Stimulated activated CD4-positive, alpha-beta T cell treated with anti-CD3 and anti-CD28 coated beads, Interleukin-1b, Interleukin-23, amount 100 ng/mL, for 48 hours (primary cell): ENCODE results near the gene LRMDA.

Source experiments
- DNase-seq: peaks from one replicate; pipeline ENCODE4 v3.0.0-alpha.2; 2020

The LRMDA gene

GRCh38 chr10:76302481-76302880, 871.1 kb downstream of the LRMDA start:
- DNase-seq: no peak

- no peak for DNase-seq
Observed at GRCh38 chr10:76302961-76303630, 871.7 kb downstream of the LRMDA start.

GRCh38 chr10:76303682-76304316, 872.4 kb downstream of the LRMDA start:
- DNase-seq: peak; percentile 26

- no peak for DNase-seq
Observed at GRCh38 chr10:76305930-76306615, 874.6 kb downstream of the LRMDA start.

GRCh38 chr10:76306856-76307255, 875.4 kb downstream of the LRMDA start:
- DNase-seq: no peak

GRCh38 chr10:76309070-76309469, 877.6 kb downstream of the LRMDA start:
- no peak for DNase-seq

GRCh38 chr10:76309741-76310587, 878.5 kb downstream of the LRMDA start:
- no peak for DNase-seq

- no peak for DNase-seq
Observed at GRCh38 chr10:76310588-76311080, 879.2 kb downstream of the LRMDA start.

- no peak for DNase-seq
Observed at GRCh38 chr10:76311752-76312636, 880.6 kb downstream of the LRMDA start.

GRCh38 chr10:76315240-76315639, 883.8 kb downstream of the LRMDA start:
- no peak for DNase-seq

- no peak for DNase-seq
Observed at GRCh38 chr10:76316234-76316633, 884.8 kb downstream of the LRMDA start.

- DNase-seq: no peak
Observed at GRCh38 chr10:76317078-76317477, 885.7 kb downstream of the LRMDA start.

GRCh38 chr10:76318211-76318610, 886.8 kb downstream of the LRMDA start:
- no peak for DNase-seq

- no peak for DNase-seq
Observed at GRCh38 chr10:76319661-76320060, 888.2 kb downstream of the LRMDA start.

- no peak for DNase-seq
Observed at GRCh38 chr10:76324283-76324682, 892.9 kb downstream of the LRMDA start.

- no peak for DNase-seq
Observed at GRCh38 chr10:76327441-76327840, 896.0 kb downstream of the LRMDA start.

- no peak for DNase-seq
Observed at GRCh38 chr10:76328348-76328747, 896.9 kb downstream of the LRMDA start.

GRCh38 chr10:76329891-76330575, 898.6 kb downstream of the LRMDA start:
- no peak for DNase-seq

GRCh38 chr10:76331742-76332141, 900.3 kb downstream of the LRMDA start:
- DNase-seq: no peak

- no peak for DNase-seq
Observed at GRCh38 chr10:76333326-76333725, 901.9 kb downstream of the LRMDA start.

- no peak for DNase-seq
Observed at GRCh38 chr10:76333796-76334195, 902.4 kb downstream of the LRMDA start.
